ENCODE data around the gene CREB1.

The CREB1 gene

DNA sequence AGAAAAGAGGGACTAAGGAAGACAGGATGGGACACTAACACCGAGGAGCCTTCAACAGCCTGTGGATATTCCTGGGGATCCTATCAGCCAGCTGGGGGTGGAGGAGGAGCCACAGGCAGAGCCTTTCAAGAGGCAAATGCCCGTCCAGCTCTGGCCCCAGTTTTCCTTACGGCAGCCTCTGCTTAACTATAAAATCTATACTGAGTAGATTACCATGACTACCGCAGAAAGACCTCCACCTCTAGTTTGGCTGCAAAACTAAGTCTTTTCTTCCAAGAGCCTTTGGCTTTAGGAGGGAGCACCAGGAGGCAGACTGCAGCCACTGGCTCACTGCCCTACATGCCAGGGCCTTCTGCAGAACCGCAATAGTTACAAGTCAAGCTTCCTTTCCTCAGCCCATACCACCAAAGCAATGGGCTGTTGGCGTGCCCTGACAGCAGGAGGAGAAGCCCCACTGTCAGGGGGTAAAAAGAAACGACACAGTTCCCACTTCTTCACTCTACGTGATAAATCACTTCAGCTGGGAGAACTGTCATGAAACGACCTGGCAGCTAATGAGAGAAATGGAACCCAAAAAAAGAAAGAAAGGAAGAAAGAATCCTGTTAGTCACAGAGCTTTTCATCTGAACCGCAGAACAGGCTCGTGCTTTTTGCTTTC is 25.1 kb upstream of the CREB1 start:
- no peak for DNase-seq (ENCODE audit: low spot score)

DNA sequence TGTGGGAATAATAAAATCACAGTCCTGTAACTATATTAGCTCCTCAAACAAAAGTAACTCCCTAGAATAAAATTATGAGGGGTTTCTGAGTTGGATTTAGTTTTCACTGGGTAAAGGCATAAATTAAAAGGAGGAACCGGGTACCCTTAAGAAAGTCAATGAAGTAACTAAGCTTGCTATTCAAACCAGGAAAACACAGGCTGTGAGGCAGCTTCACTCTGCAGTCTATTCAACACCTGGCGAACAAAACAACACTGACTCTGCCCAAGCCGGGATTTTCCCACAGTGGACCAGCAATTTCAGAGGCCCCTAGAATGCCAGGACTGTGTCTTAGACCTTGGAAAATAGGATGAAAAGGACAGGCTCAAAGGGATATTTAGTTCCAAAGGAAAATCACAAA is 24.6 kb upstream of the CREB1 start:
- DNase-seq (ENCODE audit: low spot score), result no peak

DNA sequence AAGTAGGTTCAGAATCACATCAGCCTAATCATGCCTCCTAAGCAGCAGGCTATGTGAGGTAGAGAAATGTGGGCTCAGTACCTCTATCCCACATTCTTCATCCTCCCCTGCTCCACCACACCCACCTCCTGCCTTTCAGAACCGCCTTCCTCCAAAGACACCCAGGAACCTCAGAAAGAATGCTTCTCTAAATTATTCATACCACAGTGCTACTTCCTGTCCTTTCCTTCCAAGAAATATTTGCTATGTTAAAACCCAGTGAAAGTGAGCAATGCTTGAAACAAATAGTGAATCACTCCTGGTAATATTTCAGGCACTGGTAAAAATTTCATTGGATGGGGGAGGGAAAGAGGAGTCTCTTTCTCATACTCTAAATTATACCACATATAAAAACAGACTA is 24.0 kb upstream of the CREB1 start:
- no peak for DNase-seq (ENCODE audit: low spot score)

DNA sequence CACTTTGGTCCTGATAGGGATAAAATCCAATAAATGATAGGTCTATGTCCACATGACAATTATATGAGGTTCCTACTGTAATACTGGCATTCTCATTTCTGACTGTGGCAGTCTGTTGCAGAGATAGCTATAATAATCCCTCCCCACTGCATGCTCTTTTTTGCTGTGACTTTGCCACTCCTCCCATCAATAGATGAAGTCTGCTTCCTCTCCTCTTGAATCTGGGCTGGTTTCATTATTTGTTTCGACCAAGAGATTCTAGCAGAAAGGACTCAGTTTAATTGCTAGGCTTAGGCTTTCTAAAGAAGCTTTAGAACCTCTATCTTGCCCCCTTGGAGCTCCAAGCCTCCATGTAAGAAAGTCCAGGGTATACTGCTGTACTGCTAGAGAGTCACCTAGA is 23.3 kb upstream of the CREB1 start:
- DNase-seq (ENCODE audit: low spot score), result no peak

DNA sequence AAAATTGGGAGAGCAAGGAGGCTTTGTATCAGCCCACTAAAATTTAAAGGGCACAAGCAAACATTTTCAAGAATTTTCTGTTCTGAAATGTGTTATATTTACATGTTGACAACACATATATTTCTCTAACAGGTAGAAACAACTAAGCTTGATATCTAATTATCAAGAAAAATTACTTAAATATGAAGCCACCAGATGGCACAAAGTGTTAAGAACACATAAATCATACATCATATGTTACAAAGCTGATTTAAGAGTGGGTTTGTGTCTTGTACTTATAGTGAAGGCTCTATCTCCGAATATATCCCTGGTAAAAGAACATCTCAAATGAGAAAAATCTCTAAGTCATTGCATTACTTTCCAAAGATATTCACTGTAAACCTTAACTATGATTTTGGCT is 19.6 kb upstream of the CREB1 start:
- no peak for DNase-seq (ENCODE audit: low spot score)

DNA sequence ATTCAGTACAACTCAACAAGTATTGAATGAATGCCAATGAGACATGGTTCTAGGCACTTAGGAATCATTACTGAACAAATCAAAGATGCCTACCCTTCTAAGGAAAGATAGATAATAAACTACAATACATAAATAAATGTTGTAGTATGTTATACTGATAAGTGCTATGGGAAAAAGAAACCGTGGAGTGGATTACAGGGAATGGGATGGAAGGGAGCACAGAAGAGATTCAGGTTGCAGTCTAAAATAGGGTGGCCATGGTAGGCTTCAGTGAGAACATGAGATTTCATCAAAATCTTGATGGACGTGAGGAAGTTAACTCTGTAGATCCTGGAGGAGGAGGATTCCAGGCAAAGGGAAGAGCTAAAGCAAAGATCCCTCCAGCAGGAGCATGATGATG is 17.9 kb upstream of the CREB1 start:
- no peak for DNase-seq (ENCODE audit: low spot score)

DNA sequence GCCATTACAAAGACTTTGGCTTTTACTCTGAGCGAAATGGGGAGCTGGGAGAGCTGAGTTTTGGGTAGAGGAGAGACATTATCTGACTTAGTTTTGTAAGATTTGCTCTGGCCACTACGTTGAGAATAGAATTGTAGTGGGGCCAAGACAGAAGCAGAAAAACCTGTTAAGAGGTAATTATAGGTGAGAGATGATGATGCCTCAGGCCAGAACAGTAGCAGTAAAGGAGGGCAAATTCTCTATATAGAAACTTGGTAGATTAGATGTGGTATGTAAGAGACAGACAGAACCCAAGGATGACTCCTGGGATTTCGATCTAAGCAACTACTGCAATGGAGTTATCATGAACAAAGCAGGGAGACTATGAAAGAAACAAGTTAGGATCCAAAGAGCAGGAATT is 17.4 kb upstream of the CREB1 start:
- no peak for DNase-seq (ENCODE audit: low spot score)

DNA sequence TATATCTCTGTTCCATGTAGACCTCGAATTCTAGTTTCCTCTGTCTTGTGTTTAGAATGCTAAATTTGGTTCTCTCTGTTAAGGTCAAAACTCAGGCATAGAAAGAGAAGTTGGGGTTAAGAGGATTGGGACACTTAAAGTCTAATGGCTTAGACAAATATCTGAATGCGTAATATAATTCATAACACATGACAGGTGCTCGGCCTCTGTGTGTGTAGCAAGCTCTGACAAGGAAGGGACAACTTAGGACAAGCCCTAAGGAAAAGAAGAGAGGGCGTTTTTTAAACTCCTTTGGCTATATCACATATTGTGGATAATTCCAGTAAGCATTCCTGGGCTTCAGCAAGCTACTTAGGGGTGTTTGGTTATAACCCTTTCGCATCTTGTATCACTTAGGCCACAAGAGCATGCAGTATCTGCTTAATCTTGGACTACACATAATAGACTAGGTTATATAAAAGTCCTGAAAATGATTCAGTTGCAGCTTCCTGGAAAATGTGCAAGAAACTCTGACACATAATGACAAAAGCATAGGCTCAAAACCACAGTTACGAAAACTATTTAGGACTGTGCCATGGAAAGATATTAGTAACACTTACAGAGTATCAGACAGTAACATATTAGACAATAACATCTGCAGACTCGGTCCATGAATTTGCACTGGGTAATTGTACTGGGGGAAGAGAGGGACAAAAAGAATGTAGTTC is 16.1 kb upstream of the CREB1 start:
- no peak for DNase-seq (ENCODE audit: low spot score)

DNA sequence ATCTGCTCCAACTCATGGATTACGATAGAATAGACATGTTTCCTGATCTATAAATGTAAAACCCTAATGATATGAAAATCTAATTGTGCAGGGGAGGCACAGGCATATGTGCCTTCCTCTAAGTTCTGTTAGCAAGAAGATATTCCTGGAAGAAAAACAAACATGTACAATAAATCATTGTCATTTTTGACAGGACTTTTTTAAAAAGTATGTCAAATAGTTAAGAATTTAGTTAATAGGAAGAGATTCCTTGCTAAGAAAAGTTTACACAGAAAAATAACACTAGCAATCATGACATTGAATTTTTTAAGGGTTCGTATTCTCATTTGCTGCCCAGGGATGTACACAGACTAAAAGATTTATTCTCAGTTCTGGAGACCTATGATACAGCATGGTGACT is 15.3 kb upstream of the CREB1 start:
- DNase-seq (ENCODE audit: low spot score), result no peak

DNA sequence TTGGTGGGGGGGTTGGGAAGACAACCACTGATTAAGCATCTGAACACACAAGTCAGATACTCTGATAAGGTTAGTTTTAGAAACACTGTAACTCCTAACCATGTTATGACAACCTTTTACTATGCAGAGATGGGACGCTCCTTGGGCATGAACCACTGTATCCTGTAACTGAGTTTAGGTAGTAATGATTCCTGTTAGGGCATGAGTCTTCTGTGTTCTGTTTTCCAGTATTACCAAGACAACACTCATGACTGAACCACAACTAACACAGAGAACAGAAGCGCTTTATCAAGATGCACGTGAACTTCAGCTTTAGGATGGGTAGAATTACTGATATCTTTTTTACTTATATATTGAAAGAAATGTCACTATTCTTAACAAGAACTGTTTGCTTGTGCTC is 14.1 kb upstream of the CREB1 start:
- DNase-seq (ENCODE audit: low spot score), result no peak

DNA sequence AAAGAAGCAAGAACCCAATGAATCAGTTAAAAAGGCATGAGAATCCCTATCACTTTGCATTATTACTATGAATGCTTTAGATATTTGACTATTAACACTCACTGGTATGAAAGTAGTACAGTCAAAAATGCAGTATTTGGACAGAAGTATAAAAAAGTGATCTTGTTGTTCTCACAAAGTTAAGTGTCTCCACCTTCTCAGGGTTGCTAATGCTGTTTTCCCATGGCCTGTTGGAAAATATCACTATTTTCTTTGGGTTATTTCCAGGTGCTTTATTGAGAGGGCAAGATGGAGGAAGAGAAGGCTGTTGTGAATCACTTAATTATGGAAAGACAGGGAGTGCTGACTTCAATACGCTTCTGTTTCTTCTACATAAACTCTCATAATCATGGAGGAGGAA is 13.6 kb upstream of the CREB1 start:
- DNase-seq (ENCODE audit: low spot score), result no peak

DNA sequence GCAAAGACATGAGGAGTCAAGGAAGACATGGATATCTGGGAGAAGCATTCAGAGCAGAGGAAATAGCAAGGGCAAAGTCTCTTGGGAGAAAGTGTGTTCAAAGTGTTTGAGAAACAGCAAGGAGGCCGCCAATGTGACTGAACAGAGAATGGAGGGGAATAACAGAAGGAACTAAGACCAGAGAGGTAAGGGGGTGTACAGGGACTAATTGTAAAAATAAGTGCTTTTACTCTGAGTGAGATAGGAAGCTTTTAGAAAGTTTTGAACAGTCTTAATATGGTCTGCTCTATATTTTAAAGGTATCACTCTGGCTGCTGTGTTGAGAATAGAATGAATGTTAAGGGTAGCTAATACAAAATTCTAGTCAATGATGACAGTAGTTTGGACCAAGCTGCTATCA is 6.8 kb upstream of the CREB1 start:
- no peak for DNase-seq (ENCODE audit: low spot score)

DNA sequence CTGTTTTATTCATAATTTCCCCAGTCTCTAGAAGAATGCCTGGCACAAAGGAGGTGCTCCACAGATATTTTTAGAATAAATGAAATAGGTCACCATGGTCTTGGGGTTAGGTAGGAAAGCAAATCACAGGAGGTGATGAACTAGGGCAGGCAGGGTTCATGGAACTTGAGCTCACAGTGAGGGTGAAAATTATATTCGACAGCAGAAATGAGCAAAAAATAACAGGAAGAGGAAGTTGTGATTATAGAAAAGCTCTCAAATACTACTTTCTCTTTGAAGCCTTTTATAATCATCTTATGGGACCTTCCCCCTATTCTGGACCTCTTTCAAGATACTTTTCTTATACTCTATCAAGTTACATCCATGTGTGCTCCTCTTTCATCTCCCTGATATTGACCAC is 4.5 kb upstream of the CREB1 start:
- no peak for DNase-seq (ENCODE audit: low spot score)

DNA sequence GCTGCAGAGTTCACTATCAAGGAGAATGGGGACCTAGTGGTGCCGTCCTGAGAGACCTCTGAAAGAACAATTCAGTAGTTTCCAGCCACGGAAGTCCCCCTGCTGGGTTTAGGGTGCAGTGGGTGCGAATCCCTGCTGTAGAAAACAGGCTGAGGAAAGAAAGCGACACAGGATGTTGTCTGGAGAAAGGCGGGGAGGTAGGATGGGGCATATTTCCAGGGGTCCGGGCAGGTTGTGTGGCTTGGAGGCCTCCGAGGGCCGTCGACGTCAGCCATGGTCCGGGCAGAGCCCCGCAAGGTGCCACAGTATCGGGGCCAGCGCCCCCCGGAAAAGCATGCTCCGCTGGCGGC is 807 bp upstream of the CREB1 start:
- peak; percentile 31 for DNase-seq (ENCODE audit: low spot score)

DNA sequence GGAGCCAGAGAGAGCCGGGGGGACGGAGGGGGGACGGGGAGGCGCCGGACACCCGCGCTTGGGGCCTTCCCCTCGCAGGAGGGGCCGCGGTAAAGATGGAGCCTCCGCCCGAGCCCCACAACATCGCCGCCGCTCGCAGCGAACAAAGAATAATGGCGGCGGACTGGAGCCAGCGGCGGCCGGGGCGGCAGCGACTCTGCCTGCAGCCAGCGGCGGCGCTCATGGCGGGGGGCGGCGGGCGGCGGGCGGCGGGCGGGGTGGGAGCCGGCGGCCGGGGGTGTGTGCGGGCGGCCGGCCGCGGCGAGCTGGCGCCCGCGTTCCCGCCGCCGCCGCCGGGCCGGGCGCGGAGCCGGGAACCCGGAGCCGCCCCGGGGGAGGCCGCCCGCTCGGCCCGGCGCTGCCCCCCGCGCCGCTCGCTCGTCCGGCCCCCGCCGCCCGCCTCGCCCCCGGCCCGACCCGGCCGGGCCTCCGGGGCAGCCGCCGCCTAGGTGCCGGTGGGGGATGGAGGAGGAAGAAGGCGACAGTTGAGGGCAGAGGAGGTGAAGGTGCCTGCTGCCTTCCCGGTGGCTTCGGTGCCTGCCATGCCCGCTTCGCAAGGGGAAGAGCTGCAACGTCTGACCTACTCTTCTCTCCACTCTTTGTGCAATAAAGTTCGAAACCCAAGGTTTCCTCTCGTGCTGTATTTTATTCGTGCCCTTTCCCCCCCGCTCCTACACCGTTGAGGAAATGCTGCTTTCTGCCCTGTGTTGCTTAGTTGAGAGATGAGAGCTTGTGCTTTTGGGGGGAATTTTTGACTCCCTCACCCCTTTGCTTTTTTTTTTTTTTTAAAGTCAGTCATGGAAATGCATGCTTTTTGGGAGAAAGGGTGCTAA is 634 bp downstream of the CREB1 start:
- peak; percentile 23 for DNase-seq (ENCODE audit: low spot score)

DNA sequence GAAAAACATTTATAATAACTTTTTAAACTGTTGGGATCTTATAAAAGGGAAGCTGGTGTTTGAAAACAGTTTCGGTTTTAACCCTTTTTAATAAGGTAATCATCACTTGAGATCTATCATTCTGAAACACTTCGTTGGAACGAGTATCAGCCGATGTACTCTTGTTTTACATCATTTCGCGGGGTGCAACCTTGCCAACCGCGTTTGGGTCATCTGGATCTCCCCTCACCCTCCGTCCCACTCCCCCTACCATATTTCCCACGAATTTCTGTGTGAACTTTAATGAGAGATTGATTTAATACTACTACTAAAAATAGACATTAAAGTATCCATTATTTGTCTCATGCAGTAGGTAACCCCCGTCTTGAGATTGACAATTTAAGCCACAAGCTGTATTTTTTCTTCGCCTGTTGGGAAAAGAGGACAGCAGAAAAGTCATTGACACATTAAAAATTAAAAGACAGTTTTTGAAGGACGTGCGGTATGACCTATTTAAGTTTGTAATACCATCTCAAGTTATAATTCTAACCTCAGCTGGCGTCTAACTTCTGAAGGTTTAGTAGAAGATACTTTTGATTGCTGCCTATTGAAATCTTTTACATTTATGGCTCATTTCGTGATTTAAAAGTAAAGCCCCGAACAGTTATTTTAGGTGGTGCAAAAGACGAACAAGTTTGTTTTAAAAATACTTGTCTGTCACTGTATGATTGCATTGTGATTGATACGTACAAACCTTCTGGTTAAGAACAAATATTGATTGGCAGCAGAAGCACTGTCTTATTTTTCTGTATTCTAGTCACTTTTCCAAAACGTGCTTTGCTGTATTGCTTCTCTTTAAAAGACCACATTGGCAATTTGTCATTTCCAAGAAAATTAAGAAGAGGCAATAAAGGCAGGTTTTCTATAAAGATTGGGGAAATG is 1.5 kb downstream of the CREB1 start:
- no peak for DNase-seq (ENCODE audit: low spot score)

DNA sequence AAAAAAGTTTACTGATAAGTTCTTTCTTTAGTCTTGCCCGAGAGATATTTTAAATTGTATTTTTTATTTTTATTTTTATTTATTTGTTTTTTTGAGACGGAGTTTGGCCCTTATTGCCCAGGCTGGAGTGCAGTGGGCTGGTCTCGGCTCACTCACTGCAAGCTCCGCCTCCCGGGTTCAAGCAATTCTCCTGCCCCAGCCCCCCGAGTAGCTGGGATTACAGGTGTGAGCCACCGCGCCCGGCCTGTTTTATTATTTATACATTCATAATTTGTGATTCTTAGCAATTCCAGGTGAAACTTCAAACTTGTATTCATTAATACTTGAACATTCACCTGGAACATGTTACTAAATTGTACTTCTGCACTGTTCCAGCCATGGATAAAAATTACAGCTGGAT is 2.9 kb downstream of the CREB1 start:
- DNase-seq (ENCODE audit: low spot score), result no peak

DNA sequence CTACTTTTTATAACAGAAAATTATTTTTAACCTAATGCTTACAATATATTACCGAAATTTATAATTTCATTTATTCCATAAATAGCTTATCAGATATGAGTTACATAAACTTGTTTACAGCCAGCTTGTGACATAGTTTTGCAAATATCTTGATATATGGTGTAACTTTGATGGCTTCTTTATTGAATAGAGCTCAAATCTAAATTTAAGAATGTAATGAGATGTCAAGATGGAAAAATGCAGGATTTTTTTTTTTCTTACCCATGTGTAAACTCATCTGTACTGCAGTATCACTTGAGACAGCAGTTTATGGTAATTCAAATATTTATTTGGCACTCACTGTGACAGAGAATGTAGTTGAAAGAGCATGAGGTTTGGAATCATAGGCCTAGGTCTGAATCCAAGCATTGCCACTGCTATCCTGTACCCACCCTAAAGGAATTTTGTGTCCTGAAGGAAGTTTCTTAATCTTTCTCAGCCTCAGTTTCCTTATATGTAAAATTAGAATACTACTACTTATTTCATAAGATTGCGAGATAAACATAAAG is 3.8 kb downstream of the CREB1 start:
- DNase-seq (ENCODE audit: low spot score), result no peak

DNA sequence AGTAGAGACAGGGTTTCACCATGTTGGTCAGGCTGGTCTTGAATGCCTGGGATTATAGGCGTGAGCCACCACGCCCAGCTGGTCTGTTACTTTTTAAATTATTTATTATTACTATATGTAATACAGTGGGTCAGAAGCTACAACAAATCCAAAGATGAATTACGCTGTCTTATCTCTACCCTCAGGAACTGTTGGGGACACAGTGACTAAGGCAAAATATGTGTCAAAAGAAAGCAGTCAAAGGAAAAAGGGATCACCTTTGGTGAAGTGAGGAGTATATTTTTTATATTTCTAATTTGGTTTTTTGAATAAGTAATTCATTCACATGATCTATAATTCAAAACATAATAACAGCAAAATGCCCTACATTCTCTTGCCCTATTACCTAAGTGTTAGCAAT is 4.7 kb downstream of the CREB1 start:
- DNase-seq (ENCODE audit: low spot score), result no peak

DNA sequence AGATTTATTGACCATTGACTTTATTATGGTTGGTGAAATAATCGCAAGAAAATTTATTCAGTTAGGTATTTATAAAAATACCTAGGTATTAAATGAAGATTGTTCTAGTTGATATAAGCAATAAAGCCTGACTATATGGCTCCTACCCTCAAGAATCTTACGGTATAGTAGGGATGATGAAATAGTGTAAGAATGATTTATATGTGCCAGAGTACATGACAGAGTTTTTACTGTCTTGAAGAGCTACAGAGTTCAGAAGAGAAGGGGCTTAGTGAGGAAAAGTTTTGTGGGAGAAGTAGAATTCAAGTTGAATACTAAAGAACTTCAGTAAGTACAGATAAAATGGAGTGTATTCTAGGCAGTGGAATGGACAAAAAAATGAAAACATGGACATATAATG is 9.7 kb downstream of the CREB1 start:
- no peak for DNase-seq (ENCODE audit: low spot score)

DNA sequence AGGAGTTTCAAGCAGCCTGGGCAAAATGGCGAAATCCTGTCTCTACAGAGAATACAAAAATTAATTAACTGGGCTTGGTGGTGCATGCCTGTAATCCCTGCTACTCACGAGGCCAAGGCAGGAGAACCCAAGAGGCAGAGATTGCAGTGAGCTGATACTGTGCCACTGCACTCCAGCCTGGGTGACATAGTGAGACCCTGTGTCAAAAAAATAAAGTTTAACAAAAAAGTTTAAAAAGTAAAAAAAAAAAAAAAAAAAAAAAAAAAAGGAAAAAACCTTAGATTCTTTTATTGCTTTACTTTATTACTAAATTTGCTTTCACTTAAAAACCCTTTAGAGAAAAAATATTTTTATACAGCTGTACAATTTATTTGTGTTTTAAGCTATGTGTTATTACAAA is 10.7 kb downstream of the CREB1 start:
- DNase-seq (ENCODE audit: low spot score), result no peak

DNA sequence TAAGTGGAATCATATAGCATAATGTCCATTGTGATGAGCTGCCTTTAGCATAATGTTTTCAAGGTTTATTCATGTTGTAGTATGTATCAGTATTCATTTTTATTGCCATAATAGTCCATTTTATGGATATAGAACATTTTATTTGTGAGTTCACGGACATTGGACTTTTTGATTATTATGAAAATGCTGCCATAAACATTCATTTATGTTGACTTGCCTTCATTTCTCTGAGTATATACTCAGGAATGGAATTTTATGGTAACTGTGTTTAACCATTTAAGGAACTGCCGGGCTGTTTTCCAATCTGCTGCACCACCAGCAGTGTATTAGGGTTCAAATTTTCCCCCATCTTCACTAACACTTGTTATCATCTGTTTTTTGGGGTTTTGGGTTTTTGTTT is 12.2 kb downstream of the CREB1 start:
- no peak for DNase-seq (ENCODE audit: low spot score)

Data from HuH-7 (cell line).